ENCODE results near the gene CLINT1.
"Not testable (repeated sequence)": the region's sequence is repeated elsewhere in the genome, so short reads cannot be mapped to it uniquely, and the experiment has no call there.

Gene CLINT1

DNA sequence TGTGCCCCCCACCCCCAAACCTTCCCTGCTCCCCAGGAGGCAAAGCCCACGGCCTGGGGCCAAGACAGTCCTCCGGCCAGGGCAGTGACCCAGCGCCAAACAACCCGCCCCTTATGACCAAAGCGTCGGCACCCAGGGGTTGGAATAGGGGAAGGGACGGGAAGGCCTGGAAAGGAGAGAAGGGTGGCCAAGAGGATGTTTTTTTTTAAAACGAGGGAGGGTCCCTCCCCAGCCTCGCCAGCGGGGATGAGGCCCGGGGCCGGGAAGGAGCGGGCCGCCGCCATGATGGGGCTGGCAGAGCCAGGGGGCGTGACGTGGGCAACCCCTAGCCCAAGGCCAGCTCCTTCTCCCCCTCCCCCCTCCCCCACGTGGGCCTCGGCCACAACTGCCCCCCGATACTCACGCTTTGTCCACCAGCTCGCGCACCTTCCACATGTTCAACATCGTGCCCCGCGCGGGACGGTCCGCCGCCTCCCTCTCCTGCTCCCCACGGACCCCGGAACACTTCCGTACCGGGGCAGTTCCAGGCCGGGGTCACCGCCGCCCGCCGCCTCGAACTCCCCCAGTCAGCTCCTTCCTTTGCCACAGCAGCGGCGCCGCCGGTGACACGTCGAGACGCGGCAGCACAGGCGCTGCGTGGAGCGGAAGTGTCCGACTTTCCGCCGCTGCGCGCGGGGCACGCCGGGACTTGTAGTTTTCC, at the start of gene CLINT1:
Gene CLINT1, minus strand, starts transcription at position 619 of the 700 bp plus-strand sequence. Its CDS starts 175 bp downstream, at position 444.
- in situ Hi-C loops (cut with HindIII; ENCODE audit: low sequenced_read_pairs), result no loop called here

DNA sequence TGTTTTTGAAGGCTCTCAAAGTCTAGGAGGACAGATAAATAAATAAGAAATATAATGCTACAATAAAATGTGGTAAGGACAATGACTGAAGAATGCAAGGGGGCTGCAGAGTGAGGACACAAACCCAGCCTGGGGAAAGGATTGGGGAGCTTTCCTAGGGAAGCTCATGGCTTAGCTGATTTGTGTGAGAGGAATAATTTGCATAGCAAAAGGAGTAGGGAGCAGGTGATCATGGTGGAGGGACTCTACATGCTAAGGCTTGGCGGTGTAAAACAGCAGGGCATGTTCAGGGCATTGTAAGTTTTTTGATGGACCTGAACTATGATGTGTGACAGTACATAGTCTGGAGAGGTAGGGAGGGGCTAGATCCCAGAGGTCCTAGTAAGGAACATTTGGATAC, 49.5 kb upstream of the CLINT1 start:
- in situ Hi-C loops (cut with HindIII; ENCODE audit: low sequenced_read_pairs), result loop anchor here (5.0 kb wide), 1 partner anchor 64 kb away; no protein-coding TSS in a partner anchor

DNA sequence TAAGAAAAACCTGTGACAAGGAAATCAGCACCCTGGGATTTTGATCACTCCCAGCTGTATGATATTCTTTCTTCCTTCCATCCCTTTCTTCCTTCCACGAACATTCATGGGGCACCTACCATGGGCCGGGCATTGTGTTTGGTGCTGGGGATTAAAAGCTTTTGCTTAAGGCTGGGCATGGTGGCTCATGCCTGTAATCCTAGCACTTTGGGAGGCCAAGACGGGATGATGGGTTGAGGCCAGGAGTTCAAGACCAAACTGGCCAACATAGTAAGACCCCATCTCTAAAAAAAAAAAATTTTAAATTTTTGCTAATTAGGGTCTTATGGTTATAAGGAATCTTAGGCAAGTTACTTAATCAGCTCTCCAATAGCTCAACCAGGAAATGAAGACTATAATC, 48.5 kb upstream of the CLINT1 start:
- in situ Hi-C loops (cut with HindIII; ENCODE audit: low sequenced_read_pairs), result loop anchor here (5.0 kb wide), 1 partner anchor 65 kb away; no protein-coding TSS in a partner anchor

DNA sequence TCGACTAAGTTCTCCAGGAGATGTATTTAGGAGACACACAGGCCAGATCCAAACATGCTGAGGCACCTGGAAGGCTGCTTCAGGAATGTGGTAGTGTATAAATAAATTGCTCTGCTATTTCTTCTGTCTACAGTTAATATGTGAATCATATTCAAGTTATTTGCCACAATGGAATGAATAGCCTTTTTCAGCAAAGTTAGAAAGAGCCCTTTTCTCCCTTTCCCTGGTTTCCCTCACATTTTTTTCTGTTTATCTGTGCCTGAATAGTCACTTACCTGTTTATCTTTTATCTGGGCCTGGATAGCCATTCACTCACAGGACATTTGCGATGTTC, 44.1 kb upstream of the CLINT1 start:
- in situ Hi-C loops (cut with HindIII; ENCODE audit: low sequenced_read_pairs), result no loop called here

DNA sequence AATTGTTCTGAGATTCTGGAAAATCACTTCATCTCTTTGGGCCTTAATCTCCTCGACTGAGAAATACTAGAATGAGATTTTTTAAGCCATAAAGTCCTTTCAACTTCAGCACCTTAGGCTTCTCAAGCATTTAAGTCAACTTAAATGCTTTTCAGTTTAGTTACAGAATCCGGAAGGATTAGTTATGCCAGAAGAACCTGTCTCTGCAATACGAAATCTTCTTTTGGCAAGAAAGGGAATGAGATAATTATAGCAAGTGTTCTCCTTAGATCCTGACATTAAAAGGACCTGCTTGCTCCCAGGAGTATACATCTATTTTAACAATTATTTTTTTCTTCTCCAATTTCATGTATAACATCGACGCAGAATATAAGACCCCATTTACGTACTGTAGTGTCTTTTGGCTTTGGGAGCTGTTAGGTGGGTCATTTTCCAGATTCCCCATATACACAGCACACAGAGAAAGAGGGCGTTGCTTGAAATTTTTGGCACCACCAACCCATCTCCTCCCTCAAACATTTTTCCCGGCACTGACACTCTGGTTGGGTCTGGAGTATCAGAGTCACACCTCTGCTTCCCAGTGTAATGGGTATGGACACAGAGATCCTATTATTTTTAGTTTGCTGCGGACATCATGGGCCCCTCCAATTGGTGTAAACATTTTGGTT, 43.6 kb upstream of the CLINT1 start:
- in situ Hi-C loops (cut with HindIII; ENCODE audit: low sequenced_read_pairs), result no loop called here

DNA sequence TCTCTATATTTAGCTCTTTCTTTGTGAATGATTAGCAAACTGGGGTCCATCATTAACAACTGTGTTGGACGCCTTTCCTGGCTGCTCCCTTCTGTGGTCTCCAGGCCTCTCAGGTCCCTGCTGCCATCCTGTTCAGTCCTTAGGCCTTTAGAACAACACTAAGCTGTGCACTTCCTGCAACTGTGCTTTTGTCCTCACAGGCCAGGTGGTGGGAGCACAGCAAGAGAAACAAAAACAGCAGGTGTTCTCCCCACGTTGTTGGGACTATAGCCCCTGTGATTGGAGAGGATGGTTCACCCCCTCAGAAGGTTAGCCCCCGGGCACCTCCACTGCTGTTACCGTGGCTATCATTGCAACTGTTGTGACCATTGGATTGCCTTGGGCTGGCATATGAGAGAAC, 41.7 kb upstream of the CLINT1 start:
- in situ Hi-C loops (cut with HindIII; ENCODE audit: low sequenced_read_pairs), result no loop called here

DNA sequence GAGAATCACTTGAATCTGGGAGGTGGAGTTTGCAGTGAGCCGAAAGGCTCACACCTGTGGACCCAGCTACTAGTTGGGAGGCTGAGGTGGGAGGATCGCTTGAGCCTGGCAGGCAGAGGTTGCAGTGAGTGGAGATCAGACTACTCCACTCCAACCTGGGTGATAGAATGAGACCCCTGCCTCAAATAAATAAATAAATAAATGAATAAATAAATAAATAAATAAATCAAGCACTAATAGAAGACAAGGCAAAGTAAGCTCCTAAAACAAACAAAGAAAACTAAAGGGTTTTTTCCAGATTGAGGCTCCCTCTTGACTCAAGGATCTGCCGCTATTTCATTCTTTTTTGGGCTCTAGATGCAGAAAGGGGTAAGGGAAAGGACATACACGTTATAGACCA, 34.7 kb upstream of the CLINT1 start:
- in situ Hi-C loops (cut with HindIII; ENCODE audit: low sequenced_read_pairs), result no loop called here

DNA sequence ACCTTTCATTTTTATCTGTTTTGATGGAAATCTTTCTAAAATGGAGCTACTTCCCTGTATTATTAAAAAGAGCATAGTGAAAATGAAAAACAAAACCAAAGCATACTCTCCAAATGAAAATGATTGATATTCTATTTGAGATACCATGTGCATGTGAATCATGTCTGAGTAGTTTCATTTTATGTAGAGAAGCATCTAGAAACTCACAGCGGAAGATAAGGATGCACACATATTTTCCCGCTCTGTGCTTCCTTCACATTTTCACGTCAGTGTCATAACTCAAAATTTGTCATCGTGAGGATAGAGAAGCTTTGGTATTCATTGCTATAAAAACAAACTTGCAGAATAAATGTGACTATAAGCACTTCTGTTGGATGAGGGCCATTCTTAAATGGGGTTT, 34.0 kb upstream of the CLINT1 start:
- in situ Hi-C loops (cut with HindIII; ENCODE audit: low sequenced_read_pairs), result no loop called here

DNA sequence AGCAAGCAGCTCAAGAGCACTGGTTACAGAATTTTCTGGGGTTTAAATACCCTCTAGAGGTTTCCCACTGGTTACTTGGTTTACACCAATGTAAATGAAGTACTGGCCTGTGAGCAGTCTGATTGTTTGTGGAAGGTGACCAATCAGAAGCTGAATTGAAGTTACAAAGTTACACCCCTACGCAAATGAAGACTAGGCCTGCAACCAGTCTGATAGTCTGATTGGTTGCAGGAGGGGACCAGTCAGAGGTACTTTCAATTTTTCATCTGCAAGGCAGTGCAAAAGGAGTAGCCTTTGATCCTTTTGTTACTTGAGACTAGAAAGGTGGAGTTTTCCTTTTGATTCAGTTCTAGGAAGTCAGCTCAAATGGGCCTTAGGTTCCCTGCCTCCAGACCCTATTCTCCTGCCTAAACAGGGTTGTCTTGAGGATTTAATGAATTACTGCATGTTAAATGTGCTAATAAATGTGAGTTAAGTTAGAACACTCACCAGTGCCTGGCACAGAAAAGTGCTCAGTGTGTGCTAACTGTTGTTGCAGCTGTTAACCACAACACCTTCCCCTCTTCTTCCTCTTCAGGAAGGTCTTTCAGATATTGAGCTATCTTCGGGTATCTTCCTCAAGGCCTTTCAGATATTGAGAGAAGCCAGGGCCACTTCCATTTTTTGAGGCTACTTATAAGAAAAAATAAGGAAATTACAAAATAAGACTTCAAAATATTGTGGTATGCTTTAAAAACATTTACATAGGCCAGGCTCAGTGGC, 32.1 kb upstream of the CLINT1 start:
- in situ Hi-C loops (cut with HindIII; ENCODE audit: low sequenced_read_pairs), result no loop called here

DNA sequence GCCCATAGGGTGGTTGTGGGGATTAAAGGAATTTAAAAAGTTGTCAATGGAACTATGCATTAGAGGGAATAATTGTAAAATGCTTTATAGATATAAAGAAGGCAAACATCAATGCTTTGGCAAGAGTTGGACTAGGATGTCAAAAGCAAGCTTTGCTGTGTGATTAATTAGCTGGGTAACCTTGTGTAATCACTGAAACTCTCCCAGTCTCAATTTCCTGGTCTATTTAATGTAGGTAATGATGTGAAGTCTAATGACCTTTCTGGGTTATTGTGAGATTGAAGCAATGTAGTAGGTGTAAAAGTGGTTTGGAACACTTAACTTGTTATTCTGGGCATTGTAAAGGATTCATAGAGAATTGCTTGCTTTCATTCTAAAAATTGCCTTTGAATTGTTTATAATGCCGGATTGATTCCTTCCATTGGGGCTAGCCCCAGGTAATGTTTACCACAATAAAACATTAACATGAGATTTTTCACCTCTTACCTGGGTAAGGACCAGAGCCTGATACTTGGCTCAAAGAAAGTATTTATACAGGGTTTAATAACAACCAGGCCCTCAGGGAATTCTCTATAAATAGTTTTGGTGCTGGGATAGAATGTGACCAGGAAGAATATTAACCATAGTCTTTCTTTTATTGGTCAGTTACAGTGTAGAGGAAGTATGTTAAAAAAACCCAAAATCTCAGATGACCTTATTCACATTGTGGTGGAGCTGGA, 30.0 kb upstream of the CLINT1 start:
- in situ Hi-C loops (cut with HindIII; ENCODE audit: low sequenced_read_pairs), result no loop called here

DNA sequence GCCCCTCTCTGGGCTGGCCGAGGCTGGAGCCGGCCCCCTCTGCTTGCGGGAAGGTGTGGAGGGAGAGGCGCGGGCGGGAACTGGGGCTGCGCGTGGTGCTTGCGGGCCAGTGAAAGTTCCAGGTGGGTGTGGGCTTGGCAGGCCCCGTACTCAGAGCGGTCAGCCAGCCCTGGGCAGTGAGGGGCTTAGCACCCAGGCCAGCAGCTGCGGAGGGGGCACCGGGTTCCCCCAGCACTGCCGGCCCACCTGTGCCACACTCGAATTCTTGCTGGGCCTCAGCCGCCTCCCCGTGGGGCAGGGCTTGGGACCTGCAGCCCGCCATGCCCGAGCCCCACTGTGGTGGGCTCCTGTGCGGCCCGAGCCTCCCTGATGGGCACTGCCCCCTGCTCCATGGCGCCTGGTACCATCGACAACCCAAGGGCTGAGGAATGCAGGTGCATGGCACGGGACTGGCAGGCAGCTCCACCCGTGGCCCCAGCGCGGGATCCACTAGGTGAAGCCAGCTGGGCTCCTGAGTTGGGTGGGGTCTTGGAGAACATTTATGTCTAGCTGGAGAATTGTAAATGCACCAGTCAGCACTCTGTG, 27.9 kb upstream of the CLINT1 start:
- in situ Hi-C loops (cut with HindIII; ENCODE audit: low sequenced_read_pairs), result no loop called here

DNA sequence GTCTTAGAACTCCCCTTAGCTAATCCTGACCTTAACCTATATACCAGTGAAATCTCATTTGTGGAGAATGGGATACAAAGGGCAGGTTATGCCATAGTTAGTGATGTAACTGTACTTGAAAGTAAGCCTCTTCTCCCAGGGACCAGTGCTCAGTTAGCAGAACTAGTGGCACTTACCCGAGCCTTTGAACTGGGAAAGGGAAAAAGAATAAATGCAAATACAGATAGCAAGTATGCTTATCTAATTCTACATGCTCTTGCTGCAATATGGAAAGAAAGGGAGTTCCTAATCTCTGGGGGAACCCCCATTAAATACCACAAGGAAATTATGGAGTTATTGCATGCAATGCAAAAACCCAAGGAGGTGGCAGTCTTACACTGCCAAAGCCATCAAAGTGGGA, 26.1 kb upstream of the CLINT1 start:
- in situ Hi-C loops (cut with HindIII; ENCODE audit: low sequenced_read_pairs), result not testable (repeated sequence)

DNA sequence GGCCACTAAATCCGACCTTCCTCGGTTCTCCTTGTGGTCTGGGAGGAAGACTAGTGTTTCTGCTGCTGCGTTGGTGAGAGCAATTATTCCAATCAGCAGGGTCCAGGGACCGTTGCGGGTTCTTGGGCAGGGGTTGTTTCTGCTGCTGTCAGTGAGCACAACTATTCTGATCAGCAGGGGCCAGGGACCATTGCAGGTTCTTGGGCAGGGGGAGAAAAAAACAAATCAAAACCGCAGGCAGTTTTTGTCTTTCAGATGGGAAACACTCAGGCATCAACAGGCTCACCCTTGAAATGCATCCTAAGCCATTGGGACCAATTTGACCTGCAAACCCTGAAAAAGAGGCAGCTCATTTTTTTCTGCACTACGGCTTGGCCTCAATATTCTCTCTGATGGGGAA, 22.6 kb upstream of the CLINT1 start:
- in situ Hi-C loops (cut with HindIII; ENCODE audit: low sequenced_read_pairs), result not testable (repeated sequence)

DNA sequence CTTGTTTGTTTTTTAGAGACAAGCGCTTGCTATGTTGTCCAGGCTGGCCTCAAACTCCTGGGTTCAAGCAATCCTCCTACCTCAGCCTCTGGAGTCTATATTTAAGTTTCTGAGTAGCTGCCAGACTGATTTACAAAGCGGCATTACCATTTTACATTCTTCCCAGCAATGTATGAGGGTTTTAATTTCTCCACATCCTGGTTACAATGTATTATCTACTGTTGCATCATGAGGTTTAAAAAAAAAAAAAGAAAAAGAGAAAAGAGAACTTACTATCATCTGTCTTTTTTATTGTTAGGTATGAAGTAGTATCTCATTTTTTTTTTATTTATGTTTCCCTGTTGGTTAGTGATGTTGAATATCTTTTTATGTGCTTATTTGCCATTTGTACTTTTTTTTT, 18.9 kb upstream of the CLINT1 start:
- in situ Hi-C loops (cut with HindIII; ENCODE audit: low sequenced_read_pairs), result no loop called here

DNA sequence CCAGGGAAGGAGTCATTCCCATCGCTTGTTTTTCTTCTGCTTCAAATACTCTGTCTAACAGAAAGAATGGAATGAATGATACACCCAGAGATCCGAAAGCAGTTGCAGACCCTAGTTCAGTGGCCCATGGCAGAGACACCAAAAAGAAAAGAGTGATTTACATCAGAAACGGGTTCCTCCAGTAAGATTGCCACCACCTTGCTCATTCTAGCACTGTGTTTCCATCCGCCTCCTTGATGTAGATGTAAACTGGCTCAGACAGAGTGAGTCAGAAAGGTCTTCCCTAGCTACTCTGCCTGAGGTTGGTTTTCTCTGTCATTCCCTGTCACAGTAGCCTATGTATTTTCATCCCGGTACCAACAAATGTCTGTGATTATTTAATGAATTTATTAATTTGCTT, 15.9 kb upstream of the CLINT1 start:
- in situ Hi-C loops (cut with HindIII; ENCODE audit: low sequenced_read_pairs), result no loop called here

DNA sequence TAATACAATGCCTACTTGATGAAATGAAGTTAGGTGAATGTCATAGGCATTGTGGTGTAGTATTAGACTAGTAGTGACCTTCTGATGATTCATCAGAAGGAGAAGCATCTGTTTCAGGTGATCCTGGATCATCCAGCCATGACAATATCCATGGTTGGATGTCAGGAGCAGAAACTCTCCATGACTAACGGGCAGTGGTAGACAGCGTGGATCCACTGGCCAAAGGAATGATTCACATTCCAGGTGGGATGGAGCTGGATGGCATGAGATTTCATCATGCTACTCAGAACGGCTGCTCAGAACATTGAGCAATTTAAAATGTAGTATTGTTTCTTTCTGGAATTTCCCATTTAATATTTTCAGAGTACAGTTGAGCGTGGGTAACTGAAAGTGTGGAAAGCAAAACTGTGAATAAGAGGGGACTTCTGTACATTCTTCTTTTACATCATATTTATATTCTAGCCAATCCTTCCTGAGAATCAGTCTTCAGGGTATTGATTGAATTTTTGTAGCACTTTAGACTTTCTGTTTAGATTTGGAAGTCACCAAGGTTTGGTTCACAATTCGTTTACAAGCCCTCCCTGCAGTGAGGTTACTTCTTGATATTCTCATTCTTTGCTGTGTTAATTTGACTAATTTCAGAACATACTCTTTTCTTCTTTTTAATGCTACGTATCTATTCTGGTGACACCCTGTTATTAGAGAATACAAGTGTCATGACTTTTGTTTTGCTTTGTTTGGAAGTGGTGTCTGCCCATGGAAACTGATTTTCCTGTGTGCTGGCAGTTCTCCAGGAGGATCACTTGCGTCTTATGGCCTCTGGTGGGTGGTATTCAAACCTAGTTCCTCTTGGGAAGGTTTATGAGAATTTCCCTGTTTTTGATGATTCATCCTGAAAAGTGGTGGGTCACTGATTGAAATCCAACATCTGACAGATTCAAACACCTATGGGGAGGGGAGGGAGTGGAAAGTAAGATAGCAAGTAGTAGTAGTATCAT, 12.2 kb upstream of the CLINT1 start:
- in situ Hi-C loops (cut with HindIII; ENCODE audit: low sequenced_read_pairs), result no loop called here

DNA sequence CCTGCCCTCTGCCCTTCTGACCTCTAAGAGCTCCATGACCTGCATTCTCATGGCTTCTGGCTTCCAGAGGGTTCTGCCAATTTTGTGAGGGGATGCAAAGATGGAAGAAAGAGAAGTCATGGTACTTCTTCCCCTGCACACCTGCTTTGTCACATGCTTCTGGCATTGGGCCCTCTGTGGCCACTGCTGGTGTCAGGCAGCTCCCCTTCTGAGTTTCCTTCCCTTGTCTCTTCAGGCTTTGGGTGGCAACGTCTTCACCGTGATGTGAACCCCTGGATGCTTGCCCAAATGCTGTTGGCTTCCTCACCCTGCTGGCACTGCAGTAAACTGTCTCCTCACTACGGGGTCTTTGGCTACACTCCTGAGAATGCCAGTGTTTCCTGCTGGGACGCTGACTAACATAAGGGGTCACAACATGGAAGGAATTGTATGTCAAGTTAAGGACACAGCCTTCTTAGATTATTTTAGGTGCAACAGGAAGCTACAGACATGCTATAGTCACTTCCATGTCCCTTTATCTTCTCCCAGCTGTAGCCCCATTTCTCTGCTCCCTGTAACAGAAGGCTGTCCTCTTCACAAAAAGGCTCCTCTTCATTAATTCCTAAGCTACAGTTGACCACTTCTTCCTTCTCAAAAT, 8.9 kb upstream of the CLINT1 start:
- in situ Hi-C loops (cut with HindIII; ENCODE audit: low sequenced_read_pairs), result no loop called here

DNA sequence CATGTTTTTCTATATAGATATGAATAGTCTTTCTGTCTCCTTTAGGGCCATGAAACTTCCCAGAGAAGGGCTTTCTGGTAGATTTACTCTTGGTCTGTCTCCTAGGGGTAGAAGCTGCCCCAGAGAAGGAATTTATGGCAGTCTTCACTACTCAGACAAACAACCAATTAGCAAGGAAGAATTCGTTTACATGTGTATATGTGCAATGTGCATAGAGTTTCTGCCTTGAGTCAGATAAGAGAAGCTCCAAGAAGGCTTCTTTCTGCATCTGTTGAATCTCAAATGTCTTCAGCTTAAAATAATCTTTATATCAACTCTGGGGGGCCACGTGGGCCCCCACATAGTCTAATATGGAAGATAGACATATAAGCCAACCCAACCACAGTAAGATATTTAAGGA, 7.6 kb upstream of the CLINT1 start:
- in situ Hi-C loops (cut with HindIII; ENCODE audit: low sequenced_read_pairs), result no loop called here

DNA sequence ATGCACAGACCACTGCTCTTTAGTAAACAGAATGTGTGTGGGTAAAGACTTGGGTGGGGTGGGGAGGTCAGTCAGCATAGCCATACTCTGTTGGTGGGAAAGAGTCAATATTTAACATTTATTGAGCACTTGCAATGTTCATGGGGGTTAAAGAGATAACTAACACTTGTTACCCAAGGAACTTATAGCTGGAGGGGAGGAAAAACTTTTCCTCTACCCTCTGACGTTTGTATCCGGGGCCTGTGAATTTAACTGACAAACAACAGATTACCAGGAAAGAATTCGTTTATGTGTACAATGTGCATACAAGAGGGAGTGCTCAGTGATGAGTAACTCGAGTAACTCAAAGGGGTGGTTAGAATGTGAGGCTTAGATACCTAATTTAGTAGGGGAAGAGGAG, 6.8 kb upstream of the CLINT1 start:
- in situ Hi-C loops (cut with HindIII; ENCODE audit: low sequenced_read_pairs), result no loop called here
